ENCODE measurements around the gene RPIA. TPM values are rescaled to one million over a fixed set of nuclear protein-coding genes. Genes with fewer than 3 reads are reported as not detected.

RPIA gene
- polyA plus RNA-seq, 2 of the 4 experiments (the other 2 are of a cell fraction), result 23.3 to 27.0 TPM

- Histone ChIP-seq H3K9me3 (peaks cover 34% of the 10 kb centered on the region), H3K4me3 (no peak overlapping the region), H3K4me1 (no peaks in the 10 kb centered on the region), H3K4me2 (no peak overlapping the region), H3K27ac (no peak overlapping the region)
- WGBS (ENCODE audit: missing lambda C conversion rate), result 93% methylated on average over 2 of the region's 2 CpGs
- CTCF ChIA-PET, result interaction anchor here (1.3 to 3.8 kb wide), 4 partner anchors 9 to 89 kb away, joined by 3 to 15 read pairs (median 12); partner anchors contain the start of gene RPIA
- FAIRE-seq (no peak), DNase-seq (ENCODE audit: low read depth in 1 of 2, low spot score in 1 of 2) (no peak), ATAC-seq (no peak)
- TF ChIP-seq NR3C1 (IDR thresholded peaks at IDR 0.05) (no peak), JUNB (IDR thresholded peaks at IDR 0.05) (no peak), FOSL2 (IDR thresholded peaks at IDR 0.05) (no peak), FOSL2 (CRISPR knock-in tag; IDR thresholded peaks at IDR 0.05) (no peak), RAD21 (conservative IDR thresholded peaks at IDR 0.05 in 1 of 2, IDR thresholded peaks at IDR 0.05 in 1 of 2) (no peak), FOXS1 (CRISPR knock-in tag; IDR thresholded peaks at IDR 0.05) (no peak), RFX5 (IDR thresholded peaks at IDR 0.05) (no peak), TFCP2L1 (CRISPR knock-in tag; IDR thresholded peaks at IDR 0.05) (no peak), CEBPB (IDR thresholded peaks at IDR 0.05) (no peak), EHF (CRISPR knock-in tag; IDR thresholded peaks at IDR 0.05) (no peak), SMC3 (IDR thresholded peaks at IDR 0.05) (no peak), EHMT2 (IDR thresholded peaks at IDR 0.05; ENCODE audit: low read depth) (no peak), ZC3H11A (IDR thresholded peaks at IDR 0.05) (no peak), NPAS2 (CRISPR knock-in tag; IDR thresholded peaks at IDR 0.05; ENCODE audit: borderline replicate concordance) (no peak), SREBF2 (IDR thresholded peaks at IDR 0.05) (no peak), MYC (IDR thresholded peaks at IDR 0.05; ENCODE audit: borderline replicate concordance, low read length) (no peak), BHLHE40 (IDR thresholded peaks at IDR 0.05; ENCODE audit: low read depth, low read length) (no peak), PHF8 (IDR thresholded peaks at IDR 0.05; ENCODE audit: borderline replicate concordance, low read depth) (no peak)
- TF ChIP-seq, protein P1, sequence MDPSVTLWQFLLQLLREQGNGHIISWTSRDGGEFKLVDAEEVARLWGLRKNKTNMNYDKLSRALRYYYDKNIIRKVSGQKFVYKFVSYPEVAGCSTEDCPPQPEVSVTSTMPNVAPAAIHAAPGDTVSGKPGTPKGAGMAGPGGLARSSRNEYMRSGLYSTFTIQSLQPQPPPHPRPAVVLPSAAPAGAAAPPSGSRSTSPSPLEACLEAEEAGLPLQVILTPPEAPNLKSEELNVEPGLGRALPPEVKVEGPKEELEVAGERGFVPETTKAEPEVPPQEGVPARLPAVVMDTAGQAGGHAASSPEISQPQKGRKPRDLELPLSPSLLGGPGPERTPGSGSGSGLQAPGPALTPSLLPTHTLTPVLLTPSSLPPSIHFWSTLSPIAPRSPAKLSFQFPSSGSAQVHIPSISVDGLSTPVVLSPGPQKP (IDR thresholded peaks at IDR 0.05; ENCODE audit: low read depth, low read length), result no peak
- TF ChIP-seq, protein P2, sequence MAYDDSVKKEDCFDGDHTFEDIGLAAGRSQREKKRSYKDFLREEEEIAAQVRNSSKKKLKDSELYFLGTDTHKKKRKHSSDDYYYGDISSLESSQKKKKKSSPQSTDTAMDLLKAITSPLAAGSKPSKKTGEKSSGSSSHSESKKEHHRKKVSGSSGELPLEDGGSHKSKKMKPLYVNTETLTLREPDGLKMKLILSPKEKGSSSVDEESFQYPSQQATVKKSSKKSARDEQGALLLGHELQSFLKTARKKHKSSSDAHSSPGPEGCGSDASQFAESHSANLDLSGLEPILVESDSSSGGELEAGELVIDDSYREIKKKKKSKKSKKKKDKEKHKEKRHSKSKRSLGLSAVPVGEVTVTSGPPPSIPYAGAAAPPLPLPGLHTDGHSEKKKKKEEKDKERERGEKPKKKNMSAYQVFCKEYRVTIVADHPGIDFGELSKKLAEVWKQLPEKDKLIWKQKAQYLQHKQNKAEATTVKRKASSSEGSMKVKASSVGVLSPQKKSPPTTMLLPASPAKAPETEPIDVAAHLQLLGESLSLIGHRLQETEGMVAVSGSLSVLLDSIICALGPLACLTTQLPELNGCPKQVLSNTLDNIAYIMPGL (CRISPR knock-in tag; IDR thresholded peaks at IDR 0.05; ENCODE audit: borderline replicate concordance), result no peak
- POLR2A ChIA-PET, result no interaction called here
Observed at GRCh38 chr2:88680916-88681315, 10.6 kb upstream of the RPIA start.

DNA sequence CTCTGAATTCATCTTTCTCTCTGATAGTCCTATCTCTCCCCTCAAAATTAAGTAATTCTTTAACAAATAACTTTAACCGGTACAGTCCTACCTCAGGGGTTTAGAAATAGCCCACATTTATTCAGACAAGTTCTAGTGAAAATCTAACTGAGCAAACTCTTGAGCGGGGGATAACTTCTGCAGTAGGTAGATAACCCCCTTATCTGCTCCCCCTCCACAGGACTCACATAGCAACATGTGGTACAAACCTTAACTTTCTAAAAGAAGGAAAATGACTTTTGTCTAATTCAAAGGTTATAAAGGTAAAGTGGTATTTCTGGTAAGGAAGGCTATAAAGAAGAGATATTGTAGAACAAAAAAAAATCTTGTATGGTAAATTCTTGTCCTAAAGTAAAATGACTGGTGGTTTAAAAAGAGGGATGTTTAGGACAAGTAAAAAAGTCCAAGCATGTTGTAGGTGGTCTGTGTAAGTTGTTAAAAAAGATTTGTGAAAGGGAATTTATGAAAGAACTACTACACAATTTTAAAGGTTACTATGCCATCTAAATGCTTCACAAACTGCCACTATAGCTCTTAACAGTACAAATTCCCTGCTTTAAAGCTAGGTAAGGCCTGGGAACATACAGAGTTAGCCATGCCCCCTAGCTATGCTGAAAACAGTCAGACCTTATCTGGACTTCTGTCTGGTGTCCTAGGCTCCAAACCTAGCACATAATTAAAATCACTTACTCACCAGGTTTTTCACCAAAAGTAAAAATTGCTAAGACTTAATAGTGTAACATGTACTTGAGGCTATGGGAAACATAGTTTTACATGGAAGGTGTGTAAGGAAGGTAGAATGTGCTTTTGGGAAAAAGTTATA lies 8.1 kb upstream of the RPIA start:
- H3K4me2 ChIP-seq, result no peak overlapping the region
- H3K4me3 ChIP-seq, result no peak overlapping the region
- DNase-seq (ENCODE audit: low read depth in 1 of 2, low spot score in 1 of 2), result peak in 1 of 2 experiments; percentile 19
- no peak for FAIRE-seq
- ChIA-PET CTCF (interaction anchor here (0.9 to 5.9 kb wide), 5 partner anchors 9 to 93 kb away, joined by 3 to 51 read pairs (median 4); no protein-coding TSS in a partner anchor), POLR2A (no interaction called here)
- no peak for ATAC-seq
- no peaks in the 10 kb centered on the region for H3K4me1 ChIP-seq
- WGBS (ENCODE audit: missing lambda C conversion rate), result 43% methylated on average over 2 of the region's 2 CpGs
- no peak overlapping the region for H3K27ac ChIP-seq
- H3K9me3 ChIP-seq, result peaks cover 42% of the 10 kb centered on the region
- no peak for TF ChIP-seq ZC3H11A (IDR thresholded peaks at IDR 0.05)
- TF ChIP-seq MYC (IDR thresholded peaks at IDR 0.05; ENCODE audit: borderline replicate concordance, low read length), result no peak
- no peak for TF ChIP-seq CHD4 (IDR thresholded peaks at IDR 0.05; ENCODE audit: borderline replicate concordance)
- peak; percentile 95 for TF ChIP-seq ZFP36 (IDR thresholded peaks at IDR 0.05; ENCODE audit: borderline replicate concordance, partially characterized antibody)
- TF ChIP-seq JUN (IDR thresholded peaks at IDR 0.05), result no peak
- TF ChIP-seq POLR2AphosphoS2 (conservative IDR thresholded peaks at IDR 0.05; ENCODE audit: low read length), result no peak
- TF ChIP-seq ESRRA (IDR thresholded peaks at IDR 0.05; ENCODE audit: borderline replicate concordance, low read length), result no peak
- TF ChIP-seq, protein P3, sequence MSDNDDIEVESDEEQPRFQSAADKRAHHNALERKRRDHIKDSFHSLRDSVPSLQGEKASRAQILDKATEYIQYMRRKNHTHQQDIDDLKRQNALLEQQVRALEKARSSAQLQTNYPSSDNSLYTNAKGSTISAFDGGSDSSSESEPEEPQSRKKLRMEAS (IDR thresholded peaks at IDR 0.05), result no peak

Data from A549 (cell line).